SW 1271 (cell line): ENCODE data around the gene AIMP1.
"Not testable (repeated sequence)": the region's sequence is repeated elsewhere in the genome, so short reads cannot be mapped to it uniquely, and the experiment has no call there.

Experiments used
- DNase-seq, 2 experiments: peaks; one replicate each; lab custom pipeline; 2025; lab: John Stamatoyannopoulos, UW

Gene AIMP1

DNA sequence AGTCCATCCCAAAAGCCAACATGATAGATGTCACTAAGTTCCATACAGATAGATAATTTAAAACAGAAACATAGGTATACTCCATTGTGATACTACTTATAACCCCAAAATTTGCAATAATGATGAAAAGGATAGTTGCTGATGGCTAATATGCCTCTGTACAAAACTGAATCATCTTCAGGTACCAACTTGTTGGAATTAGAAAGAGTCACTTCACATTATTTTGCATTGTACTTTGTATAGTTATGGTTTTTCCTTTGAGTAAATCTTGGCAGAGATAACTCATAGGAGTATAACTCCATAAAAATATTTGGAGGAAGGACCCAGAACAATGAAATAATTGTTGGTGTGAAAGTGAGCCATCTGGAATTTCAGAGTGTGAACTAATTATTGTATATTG, 34.7 kb downstream of the AIMP1 start:
- DNase-seq: no peak

DNA sequence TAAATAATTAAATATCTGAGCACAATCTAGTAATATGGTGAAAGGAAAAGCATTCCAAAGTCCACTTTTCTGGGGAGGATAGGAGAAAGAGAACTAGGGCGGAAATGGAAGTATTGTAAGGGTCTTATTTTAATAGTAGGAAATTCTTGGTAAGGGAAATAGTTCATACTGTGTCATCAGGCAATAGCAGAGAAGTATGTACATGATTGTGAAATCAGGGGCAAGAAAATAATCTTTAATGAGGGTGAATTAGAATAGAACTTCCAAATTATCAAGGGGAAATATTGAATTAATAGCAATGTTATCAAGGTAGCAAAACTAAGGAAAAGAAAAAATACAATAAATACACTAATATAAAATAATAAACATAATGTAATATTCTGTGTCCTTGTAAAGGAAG, 37.4 kb downstream of the AIMP1 start:
- DNase-seq: no peak

DNA sequence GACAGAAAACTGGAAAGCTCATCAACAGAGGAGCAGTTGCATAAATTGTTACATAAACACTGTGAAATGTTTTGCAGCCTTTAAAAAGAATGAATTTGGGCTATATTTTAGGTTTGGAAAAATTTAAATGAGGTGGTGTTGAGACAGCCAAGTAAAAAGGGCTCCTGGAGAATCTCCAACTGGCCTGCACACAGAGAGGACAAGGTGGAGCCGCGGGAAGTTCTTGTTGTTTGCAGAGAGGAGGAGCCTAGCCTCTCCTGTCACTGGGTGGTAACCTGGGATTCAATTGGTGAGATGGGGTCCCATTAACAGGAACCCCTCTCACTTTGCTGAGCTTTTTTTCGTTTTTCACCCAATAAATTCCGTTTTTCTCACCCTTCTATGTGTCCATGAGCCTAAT, 38.8 kb downstream of the AIMP1 start:
- no peak for DNase-seq

DNA sequence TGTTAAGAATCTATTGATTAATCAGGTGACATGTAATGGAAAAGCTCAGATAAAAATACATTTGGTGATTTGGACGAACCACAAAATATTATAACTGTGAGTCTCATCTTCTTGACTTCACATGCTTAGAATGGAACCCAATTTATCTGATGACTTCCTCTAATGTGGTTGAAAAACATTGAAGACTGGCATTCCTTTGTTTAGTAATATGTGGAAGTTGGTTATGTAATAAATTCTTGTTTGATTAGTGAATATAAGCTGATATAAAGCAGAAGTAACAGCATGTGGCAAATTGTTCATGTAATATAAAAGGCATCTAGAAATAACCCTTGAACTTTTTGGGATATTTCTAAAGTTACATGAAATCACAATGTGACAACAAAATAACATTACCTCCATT, 42.5 kb downstream of the AIMP1 start:
- DNase-seq: no peak

DNA sequence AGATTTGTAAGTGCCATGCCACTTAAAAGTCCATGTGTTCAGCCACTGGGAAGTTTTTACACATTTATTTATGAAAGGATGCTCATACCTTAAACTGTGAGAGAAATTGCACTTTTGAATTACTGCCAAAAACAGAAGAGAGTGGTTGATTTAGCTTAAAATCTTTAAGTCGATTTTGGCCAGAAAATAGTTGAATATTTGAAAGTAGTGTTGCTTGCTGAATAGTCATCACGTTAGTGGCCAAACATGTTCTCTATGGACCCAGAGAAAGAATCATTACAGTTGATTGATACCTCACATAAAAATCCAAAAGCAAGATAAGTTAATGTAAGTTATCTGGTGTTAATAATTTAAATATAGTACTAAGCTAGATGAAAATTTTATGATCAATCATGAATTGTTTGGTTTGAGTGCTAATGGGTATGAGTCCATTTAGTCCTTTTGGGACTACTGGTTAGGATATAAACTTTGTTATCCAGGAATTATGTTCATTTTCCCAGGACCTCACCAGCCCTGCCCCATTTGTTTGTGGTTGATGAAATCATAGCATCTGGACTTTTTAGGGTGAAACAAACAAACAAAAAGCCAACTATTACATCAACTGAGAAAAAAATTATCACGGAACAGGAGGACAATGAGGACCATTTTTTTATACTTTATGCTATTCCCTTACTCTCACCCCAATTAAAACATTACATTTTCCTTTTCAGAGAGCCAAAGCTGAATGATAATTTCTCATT, 45.9 kb downstream of the AIMP1 start:
- DNase-seq: no peak

GRCh38 chr4:106364282-106364681, 47.9 kb downstream of the AIMP1 start:
- DNase-seq: no peak

DNA sequence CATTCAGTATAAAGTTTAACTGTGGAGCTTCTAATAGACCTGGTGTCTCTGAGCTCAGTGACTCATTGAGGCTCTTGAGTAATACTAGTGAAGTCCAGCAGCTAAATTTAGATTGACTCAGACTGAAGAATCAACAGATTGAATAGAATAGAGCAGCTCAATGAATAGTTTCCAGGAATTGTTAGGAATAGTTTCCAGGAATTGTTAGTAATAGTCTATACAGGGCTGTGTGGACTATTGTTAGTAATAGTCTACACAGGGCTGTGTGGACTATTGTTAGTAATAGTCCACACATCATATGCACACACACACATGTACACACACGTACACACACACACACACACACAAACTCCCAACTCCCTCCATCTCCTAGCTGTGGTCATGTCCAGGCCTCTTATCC, 49.3 kb downstream of the AIMP1 start:
- peak; percentile 7 to 19 for DNase-seq

DNA sequence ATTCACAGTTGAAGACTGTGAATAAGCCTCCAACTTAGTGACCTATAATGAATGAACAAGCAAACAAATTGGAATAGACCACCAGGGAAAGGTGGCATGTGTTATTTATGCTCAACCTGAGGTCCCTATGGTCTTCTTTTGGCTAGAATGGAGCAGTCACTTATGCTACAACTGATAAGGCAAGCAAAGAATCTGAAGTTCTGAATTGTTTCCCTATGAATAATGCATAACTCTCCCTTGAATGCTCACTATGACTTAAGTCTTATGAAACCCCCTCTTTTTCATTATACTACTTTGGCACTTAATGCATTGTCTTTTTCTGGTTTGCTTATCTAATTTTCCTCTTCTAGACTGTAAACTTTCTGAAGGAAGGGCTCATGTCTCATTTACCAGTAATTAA, 49.7 kb downstream of the AIMP1 start:
- DNase-seq: no peak

DNA sequence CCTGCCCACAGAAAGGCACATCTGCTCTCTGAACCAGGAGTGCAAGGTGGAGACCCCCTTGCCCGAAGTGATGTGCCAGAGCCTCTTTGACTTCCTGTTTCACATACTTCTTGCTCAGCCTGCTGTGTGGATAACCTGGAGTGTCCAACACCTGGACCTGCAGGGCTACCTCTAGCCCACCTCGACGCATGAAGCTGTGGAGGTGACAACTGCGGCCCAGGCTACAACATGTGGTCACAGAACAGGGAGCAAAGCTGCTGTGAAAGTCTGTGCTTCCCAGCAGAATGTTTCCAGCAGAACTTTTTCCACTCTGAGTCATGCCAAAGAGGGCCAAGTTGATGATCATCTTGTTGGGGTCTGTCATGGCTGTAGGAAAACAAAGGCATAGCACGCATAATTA, 50.7 kb downstream of the AIMP1 start:
- DNase-seq: no peak

DNA sequence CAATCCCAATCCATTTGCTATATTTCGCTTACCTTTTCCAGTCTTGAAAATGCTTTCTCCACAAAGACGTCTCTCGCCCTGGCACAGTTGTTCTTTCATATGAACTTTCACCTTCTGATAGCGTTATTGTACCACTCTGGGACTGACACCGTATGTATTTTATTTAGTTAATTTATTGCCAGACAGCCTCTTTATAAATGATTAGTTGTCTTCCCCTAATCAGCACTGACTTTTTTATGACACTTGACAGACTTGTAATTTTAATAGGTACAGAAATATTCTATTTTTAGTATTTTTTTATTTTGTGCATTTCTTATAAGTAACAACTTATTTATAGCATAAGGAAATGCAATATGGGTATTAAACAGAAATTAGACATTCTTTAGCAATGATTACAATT, 52.3 kb downstream of the AIMP1 start, which contains the start of gene GIMD1:
Gene GIMD1 (minus strand): TSS at position 101 of the 400 bp plus-strand sequence. CDS start 1,343 bp downstream, outside the sequence.
- no peak for DNase-seq

DNA sequence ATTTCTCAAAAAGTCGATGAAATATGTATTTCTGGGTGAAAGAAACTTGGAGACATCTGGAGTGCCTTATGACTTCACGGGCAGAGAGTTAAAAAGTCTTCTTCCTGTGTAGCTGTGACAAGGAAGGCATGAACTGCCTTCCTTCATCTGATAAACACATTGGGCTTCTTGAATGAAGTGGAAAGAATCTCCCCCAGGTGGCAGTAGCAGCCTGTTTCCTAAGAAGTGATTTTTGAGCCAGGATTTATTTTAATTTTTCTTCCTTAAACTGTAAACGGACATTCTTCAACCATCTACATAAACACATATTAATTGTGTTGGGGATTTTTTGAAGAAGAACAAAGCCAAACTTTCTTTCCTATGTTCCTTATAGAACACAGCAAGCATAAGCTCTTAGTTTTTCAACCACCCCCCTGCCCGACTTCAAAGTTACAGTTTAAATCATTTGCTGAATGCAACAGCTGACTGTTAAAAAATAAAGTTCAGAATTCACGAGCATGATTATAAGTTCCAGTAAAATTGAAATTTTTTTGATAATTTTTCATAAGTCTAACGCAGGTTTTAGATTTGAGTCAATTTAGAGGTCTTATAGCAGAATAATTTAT, 53.2 kb downstream of the AIMP1 start:
- DNase-seq: peak; percentile 6 to 59

DNA sequence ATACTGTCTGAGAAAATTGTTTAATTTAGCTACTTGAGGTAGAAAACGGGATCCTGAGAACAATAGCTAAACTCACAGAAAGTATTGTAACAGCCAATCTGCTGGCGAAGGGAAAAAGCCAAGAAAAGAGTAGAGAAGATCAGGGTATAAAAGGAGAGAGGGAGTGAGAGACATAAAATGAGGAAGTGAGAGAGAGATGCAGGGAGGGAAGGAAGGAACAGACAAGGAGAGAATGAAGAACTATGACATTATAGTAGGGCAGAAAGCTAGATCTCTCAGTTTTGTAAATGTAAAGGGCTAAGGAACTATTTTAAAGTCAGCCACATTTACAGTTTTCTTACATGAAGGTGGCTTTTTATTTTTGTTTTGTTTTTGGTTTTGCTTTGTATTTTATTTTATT, 53.9 kb downstream of the AIMP1 start:
- no peak for DNase-seq

GRCh38 chr4:106371161-106371560, 54.8 kb downstream of the AIMP1 start:
- no peak for DNase-seq

GRCh38 chr4:106373026-106373425, 56.7 kb downstream of the AIMP1 start:
- no peak for DNase-seq

GRCh38 chr4:106380179-106380578, 63.8 kb downstream of the AIMP1 start:
- DNase-seq: no peak

DNA sequence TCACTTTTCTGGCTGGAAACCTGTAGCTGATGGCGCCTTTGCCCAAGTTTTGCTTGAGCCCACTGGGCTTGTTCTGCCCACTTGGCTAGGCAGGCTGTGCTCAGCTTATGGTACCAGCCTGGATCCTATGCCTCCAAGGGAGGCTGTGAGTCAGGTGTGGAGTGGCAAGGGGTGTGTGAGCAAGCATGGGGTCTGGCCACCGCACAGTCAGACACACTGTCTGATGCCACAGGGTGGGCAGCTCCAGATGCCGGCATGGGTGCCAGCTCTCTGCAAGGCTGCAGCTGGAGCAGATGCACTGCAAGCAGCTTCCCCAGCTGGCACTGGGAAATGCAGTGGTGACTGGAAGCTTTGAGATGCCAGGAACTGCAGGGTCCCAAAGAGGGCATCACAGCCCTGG, 68.5 kb downstream of the AIMP1 start:
- no peak for DNase-seq

DNA sequence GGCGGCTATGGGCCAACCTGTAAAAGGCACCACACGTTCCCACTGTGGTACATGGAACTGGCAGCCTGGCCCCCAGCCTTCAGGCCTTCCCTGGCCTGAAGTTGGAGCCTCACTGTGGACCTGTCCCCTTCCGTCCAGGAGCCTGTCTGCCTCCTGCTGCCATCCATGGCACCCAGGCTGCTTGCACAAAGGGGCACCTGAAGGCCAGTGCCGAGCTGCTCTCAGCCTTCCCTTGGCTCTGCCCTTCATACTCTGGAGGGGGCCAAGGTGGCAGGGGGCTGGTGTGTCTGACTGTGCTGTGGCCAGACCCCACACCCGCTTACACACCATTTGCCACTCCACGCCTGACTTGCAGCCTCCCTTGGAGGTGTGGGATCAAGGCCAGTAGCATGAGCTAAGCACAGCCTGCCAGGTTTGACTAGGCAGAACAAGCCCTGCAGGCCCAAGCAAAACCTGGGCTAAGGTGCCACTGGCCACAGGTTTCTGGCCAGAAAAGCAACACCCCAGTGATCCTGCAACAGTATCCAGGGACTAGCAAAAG, 69.6 kb downstream of the AIMP1 start:
- DNase-seq: no peak

- no peak for DNase-seq
Observed at GRCh38 chr4:106395582-106395981, 79.2 kb downstream of the AIMP1 start.

DNA sequence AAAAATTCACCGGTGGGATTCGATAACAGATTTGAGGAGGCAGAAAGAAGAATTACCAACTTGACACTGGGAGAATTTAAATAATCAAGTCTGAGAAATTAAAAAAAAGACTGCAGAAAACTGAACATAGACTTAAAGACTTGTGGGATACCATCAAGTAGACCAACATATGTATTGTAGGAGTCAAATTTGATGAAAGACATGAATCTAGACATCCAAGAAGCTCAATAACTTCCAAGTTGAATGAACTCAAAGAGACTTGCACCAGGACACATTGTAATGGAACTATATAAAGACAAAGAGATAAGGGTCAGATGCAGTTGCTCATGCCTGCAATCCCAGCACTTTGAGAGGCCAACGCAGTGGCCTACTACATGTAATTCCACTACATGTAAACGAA, 82.5 kb downstream of the AIMP1 start:
- DNase-seq: not testable (repeated sequence)
